GM19239 (cell line): ENCODE measurements around the gene RPP25L.

Source experiments
- DNase-seq: peaks from one replicate; pipeline ENCODE4 v3.0.0; 2011; ENCODE audit warnings: low spot score; ENCODE audit not compliant: insufficient read length
- FAIRE-seq: peaks from 2 replicates; lab custom pipeline; 2011; peaks lifted over from hg19 to GRCh38; lab: Jason Lieb, UNC

Gene RPP25L

DNA sequence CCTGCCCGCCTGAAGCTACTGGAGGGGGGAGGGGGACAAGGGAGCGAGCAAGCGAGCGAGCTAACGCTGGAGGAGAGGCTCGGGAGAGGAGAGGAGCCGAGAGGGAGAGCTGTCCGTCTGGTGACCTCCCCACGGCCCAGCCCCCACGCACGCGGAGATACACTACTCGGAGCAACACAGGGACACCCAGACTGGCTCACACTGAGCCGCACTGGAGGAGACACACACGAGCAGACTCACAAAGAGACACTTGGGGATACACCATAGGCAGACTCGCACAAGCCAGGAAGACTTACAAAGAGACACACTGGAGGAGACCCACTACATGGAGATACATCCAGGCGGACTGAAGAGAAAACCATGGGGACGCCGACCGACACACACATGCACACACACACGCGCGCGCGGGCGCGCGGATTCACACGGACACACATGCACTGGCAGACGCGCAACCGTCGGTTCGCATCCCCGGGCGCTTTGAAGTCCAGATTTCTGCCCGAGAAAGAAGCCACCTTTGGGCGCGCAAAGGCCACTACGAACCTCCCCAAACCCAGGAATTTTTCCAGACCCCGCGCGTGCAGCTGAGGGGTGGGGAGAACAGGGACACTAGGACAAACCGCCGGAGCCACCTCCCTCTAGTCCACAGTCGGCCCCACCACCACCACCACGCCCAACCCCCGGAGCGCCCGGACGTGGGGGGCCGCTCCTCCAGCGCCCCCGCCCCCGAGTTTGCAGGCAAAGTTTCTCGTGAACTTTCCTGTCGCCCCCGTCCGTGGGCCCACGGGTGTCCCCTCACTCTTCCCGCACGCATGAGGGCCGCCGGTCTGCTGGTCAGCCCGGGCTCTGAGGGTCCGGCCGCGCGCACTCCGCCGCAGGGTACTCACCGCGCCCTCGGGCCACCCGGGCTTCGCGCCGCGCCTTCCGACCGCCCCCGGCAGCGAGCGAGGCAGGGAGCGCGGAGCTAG, 22.9 kb downstream of the RPP25L start:
- no peak for DNase-seq
- FAIRE-seq: no peak

DNA sequence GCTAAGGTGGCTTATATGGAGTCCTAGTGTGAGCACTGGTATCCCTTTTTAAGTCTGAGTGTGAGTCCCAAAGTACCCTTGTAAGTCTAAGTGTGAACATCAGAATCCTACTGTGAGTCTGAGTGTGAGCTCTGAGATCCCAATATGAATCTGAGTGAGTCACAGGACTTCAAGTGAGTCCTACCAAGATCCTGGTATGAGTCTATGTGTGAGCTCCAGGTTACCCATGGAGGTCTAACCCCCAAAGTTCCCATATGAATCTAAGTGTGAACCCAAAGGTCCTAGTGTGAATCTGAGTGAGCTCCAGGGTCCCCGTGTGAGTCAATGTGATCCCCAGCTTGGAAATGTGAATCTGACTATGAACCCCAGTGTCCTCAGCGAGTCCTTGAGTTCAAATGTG, 24.6 kb downstream of the RPP25L start:
- DNase-seq: no peak
- no peak for FAIRE-seq

- no peak for FAIRE-seq
- no peak for DNase-seq
Observed at GRCh38 chr9:34585946-34586669, 25.8 kb downstream of the RPP25L start.

DNA sequence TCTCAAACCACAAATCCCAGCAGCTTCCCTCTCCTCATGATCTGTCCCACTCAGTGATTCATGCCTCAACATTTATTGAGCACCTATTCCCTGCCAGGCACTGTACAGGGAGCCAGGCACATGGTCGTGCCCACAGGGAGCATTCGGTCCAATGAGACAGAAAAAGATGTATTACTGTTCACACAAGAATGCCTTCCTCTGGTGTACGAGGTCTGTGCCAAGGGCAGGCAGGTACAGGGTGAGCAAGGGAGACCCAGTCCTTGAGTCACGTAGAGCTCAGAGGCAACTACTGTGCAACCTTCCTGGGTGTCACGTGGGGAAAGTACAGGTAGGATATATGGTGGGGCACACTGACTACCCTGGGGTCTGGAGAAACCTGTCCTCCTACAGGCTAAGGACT, 26.9 kb downstream of the RPP25L start:
- FAIRE-seq: no peak
- no peak for DNase-seq

- FAIRE-seq: no peak
- no peak for DNase-seq
Observed at GRCh38 chr9:34582787-34583186, 29.1 kb downstream of the RPP25L start.

GRCh38 chr9:34581318-34581717, 30.6 kb downstream of the RPP25L start:
- no peak for DNase-seq
- FAIRE-seq: no peak

DNA sequence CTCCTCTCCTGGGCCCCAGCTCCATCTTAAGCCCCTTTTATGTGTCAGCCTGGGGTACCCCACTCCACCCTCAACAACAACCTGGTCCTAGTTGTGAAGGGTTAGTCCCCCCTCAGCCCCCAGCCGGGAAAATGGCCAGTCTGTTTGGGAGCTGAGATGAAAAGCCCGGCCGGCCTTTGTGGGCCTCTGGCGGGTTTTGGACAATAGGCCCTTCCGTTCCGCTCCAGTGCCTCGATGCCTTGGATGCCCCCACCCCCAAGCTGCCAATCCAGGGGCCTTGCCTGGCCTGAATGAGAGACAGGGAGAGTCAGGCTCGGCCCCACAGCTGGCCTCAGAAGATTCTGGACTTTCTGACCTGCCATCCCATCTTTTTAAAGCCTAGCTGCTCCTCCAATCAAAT, 31.5 kb downstream of the RPP25L start:
- FAIRE-seq (no peak), DNase-seq (no peak)

DNA sequence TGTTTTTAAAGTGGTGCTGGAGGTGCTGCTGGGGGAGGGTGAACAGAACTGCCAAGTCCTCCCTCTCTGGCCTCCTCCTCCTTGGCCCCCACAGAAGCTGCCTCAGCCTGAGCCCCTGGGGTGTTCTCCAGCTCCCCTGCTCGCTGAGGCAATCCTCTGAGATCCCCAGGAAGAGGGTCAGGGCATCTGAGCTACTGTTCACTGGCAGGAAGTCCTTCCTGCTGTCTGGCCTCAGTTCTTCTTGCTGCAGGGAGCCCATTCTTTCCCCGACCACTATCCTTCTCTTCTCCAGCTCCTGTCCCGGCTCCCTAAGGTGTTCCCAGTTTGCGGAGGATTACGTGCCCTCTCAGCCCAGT, 32.1 kb downstream of the RPP25L start:
- FAIRE-seq: no peak
- DNase-seq: no peak

DNA sequence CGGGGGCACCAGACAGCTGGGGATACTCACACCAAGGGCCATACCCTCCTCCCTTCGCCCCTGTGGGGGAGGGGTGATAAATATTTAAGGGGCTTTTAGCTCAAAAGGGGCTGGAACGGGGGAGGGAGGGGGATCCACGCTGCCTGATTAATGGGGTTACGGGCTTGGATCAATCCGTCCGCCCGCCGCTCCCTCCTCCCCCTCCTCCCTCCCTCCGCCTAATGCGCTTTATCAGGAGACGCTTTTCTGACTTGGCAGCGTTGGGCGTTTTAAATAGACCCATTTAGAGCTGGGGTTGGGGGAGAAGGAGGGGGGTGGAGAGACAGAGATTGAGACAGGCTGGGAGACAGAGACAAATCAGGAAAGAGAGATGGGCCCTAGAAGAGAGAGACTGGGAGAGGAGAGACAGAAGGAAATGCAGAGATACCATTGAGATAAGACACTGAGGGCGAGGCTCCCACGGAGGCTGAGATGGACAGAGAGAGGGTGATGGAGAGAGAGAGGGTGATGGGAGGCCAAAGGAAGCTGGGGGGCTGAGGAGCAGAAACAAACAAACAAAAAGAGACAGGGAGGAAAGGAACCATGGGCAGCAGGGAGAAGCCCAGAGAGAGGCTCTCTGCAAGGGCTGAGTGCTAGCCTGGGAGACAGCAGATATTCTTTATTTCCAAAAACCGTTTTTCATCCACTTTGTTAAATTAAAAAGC, 32.6 kb downstream of the RPP25L start:
- FAIRE-seq: no peak
- DNase-seq: no peak

DNA sequence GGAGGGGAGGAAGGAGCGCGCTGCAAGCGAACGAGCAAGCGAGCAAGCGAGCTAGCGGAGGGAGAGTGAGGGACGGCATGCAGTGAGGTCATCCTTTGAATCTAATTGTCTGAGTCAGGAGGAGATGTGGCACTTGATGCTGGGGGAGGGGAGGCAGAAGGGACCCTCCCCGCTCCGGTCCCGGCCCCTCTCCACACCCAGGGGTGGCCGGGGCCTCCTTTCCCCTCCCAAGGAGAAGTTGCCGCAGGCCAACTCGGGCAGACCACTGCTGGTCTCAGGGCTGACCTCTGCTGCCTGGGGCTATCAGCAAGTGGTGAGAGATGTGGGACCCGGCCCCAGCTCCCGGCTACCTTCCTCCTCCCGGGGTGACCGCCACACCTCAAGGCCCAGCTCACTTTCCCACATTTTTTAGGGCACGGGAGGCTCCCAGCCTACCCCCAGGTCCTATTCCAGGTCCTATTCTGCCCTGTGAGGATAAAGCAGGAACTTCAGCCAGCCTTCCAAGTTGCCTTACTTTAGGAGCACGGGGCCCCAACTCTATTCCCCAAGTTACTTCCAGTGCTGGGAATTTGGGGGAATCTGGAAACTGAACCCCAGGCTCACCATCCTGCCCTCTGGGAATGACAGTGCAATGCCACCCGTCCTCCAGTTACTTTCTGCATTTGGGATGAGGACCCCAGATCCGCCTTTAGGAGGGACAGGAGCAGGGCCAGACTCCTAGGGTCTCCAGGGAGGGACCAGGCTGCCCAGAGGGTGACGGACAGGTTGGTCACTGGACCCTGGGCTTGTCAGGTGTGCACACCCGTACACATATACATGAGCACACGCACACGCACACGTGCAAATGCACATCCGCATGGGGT, 33.4 kb downstream of the RPP25L start:
- DNase-seq: no peak
- no peak for FAIRE-seq

DNA sequence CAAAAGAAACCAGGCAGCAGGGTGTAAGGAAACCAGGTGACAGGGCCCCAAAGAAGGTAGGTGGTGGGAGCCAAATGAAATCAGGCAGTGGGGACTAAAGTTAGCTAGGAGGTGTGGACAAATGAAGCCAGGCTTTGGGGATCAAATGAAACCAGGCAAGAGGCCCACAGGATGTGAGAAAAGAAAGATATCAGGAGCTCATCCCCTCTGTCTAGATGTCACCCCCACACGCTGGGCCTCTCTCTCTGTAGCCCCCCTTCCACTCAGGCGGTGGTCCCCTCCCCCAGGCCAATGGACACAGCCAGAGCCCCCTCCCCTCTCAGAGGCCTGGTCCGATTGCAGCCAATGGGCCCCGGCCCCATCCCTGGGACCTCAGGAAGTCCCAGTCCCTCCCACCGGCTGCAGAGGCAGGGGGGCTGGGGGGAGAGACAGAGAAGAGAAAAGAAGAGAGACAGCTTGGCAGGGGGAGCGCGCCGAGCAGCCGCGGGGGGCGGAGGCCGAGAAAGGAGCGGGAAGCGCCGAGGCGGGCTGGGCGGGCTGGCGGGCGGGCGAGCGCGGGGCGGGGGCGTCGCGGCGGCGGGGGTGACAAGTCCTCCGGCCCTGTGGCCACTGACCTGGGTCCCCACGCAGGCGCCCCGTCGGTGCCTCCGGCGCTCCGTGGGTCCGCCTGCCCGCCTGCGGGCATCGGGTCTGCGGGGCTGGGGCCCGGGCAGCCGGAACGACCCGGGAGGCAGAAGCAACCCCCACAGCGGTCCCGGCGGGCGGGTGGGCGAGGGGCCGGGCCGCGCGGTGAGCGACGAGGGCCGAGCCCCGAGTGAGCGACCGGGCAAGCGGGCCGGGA, 34.3 kb downstream of the RPP25L start:
- DNase-seq: no peak
- FAIRE-seq: no peak

GRCh38 chr9:34576597-34577399, 35.1 kb downstream of the RPP25L start:
- FAIRE-seq (no peak), DNase-seq (no peak)

- no peak for FAIRE-seq
- DNase-seq: no peak
Observed at GRCh38 chr9:34575862-34576596, 35.9 kb downstream of the RPP25L start.

DNA sequence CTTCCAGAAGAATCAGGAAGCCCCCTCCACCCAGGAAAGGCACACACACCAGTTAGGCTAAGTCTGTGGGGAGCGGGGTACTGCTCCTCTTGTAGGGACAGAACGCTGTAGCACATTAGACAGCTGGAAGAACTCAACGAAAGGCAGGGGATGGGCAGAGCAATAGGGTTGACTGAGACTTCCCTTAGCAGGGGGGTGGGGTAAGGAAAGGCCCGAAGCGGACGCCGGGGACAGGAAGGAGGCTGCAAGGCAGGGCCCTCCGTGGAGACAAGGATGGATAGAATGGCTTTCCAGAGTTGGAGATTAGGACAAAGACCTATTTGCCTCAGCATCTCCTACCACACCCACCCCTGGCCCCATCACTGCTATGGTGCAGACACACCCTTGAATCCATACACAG, 36.7 kb downstream of the RPP25L start:
- FAIRE-seq: no peak

DNA sequence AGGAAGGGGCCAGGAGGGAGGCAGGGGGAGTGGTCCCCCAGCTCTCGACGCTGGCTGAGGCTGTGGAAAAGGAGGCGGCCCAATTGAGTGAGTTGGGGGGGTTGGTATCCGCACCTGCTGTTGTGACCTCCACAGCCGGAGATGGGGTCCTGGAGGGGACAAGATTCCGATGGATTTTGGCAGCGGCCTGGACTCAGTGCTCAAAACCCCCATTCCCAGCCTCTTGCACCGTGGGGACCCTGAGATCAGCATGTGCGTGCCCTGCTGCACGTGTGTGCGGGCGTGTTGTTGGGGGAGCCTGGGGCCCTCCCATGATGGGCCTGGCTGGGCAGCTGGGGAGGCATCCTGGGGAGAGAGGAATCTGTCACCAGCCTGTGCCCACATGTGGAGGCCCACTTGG, 37.3 kb downstream of the RPP25L start:
- DNase-seq (no peak), FAIRE-seq (no peak)

More for the DNA sequence above, 36.7 kb downstream of the RPP25L start:
- no peak for DNase-seq

GRCh38 chr9:34573599-34574325, 38.1 kb downstream of the RPP25L start:
- FAIRE-seq: no peak
- DNase-seq: no peak

DNA sequence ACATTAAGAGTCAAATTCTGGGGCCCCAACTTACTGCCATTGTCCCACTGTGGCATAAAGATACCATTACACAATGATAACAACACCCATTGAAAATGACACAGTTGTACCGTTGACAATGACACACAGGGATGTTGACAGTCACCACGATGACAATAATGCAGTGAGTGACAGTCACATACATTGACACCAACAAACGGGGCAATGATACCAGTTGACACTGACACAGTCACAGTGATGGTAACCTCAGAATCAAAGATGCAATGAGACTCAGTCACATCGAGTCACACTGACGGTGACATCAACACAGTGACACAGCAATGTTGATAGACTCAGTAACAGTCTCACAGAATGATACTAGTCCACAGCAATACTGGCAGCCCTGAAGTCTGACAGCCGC, 39.3 kb downstream of the RPP25L start:
- no peak for DNase-seq
- FAIRE-seq: no peak
